ENCODE measurements around the gene MCHR1.

- no peak for TF ChIP-seq MED13 (CRISPR knock-in tag; IDR thresholded peaks at IDR 0.05)
- no peak for TF ChIP-seq NCOA1 (CRISPR knock-in tag; IDR thresholded peaks at IDR 0.05)
- TF ChIP-seq RELA (CRISPR knock-in tag; IDR thresholded peaks at IDR 0.05), result no peak
- TF ChIP-seq, protein P1, sequence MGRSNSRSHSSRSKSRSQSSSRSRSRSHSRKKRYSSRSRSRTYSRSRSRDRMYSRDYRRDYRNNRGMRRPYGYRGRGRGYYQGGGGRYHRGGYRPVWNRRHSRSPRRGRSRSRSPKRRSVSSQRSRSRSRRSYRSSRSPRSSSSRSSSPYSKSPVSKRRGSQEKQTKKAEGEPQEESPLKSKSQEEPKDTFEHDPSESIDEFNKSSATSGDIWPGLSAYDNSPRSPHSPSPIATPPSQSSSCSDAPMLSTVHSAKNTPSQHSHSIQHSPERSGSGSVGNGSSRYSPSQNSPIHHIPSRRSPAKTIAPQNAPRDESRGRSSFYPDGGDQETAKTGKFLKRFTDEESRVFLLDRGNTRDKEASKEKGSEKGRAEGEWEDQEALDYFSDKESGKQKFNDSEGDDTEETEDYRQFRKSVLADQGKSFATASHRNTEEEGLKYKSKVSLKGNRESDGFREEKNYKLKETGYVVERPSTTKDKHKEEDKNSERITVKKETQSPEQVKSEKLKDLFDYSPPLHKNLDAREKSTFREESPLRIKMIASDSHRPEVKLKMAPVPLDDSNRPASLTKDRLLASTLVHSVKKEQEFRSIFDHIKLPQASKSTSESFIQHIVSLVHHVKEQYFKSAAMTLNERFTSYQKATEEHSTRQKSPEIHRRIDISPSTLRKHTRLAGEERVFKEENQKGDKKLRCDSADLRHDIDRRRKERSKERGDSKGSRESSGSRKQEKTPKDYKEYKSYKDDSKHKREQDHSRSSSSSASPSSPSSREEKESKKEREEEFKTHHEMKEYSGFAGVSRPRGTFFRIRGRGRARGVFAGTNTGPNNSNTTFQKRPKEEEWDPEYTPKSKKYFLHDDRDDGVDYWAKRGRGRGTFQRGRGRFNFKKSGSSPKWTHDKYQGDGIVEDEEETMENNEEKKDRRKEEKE (IDR thresholded peaks at IDR 0.05), result no peak
- TF ChIP-seq SP1 (IDR thresholded peaks at IDR 0.05), result no peak
- TF ChIP-seq SP1 (CRISPR knock-in tag; IDR thresholded peaks at IDR 0.05), result no peak
- TF ChIP-seq SIN3A (IDR thresholded peaks at IDR 0.05; ENCODE audit: borderline replicate concordance, low read depth, low read length), result peak; percentile 19; the same call in 1 of the 2 replicates
- TF ChIP-seq, protein P2, sequence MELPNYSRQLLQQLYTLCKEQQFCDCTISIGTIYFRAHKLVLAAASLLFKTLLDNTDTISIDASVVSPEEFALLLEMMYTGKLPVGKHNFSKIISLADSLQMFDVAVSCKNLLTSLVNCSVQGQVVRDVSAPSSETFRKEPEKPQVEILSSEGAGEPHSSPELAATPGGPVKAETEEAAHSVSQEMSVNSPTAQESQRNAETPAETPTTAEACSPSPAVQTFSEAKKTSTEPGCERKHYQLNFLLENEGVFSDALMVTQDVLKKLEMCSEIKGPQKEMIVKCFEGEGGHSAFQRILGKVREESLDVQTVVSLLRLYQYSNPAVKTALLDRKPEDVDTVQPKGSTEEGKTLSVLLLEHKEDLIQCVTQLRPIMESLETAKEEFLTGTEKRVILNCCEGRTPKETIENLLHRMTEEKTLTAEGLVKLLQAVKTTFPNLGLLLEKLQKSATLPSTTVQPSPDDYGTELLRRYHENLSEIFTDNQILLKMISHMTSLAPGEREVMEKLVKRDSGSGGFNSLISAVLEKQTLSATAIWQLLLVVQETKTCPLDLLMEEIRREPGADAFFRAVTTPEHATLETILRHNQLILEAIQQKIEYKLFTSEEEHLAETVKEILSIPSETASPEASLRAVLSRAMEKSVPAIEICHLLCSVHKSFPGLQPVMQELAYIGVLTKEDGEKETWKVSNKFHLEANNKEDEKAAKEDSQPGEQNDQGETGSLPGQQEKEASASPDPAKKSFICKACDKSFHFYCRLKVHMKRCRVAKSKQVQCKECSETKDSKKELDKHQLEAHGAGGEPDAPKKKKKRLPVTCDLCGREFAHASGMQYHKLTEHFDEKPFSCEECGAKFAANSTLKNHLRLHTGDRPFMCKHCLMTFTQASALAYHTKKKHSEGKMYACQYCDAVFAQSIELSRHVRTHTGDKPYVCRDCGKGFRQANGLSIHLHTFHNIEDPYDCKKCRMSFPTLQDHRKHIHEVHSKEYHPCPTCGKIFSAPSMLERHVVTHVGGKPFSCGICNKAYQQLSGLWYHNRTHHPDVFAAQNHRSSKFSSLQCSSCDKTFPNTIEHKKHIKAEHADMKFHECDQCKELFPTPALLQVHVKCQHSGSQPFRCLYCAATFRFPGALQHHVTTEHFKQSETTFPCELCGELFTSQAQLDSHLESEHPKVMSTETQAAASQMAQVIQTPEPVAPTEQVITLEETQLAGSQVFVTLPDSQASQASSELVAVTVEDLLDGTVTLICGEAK (IDR thresholded peaks at IDR 0.05), result no peak
- TF ChIP-seq, protein P2 (CRISPR knock-in tag; IDR thresholded peaks at IDR 0.05), result no peak
- no peak for TF ChIP-seq TCF12 (IDR thresholded peaks at IDR 0.05)
- TF ChIP-seq TCF12 (CRISPR knock-in tag; IDR thresholded peaks at IDR 0.05), result no peak
- TF ChIP-seq, protein P3, sequence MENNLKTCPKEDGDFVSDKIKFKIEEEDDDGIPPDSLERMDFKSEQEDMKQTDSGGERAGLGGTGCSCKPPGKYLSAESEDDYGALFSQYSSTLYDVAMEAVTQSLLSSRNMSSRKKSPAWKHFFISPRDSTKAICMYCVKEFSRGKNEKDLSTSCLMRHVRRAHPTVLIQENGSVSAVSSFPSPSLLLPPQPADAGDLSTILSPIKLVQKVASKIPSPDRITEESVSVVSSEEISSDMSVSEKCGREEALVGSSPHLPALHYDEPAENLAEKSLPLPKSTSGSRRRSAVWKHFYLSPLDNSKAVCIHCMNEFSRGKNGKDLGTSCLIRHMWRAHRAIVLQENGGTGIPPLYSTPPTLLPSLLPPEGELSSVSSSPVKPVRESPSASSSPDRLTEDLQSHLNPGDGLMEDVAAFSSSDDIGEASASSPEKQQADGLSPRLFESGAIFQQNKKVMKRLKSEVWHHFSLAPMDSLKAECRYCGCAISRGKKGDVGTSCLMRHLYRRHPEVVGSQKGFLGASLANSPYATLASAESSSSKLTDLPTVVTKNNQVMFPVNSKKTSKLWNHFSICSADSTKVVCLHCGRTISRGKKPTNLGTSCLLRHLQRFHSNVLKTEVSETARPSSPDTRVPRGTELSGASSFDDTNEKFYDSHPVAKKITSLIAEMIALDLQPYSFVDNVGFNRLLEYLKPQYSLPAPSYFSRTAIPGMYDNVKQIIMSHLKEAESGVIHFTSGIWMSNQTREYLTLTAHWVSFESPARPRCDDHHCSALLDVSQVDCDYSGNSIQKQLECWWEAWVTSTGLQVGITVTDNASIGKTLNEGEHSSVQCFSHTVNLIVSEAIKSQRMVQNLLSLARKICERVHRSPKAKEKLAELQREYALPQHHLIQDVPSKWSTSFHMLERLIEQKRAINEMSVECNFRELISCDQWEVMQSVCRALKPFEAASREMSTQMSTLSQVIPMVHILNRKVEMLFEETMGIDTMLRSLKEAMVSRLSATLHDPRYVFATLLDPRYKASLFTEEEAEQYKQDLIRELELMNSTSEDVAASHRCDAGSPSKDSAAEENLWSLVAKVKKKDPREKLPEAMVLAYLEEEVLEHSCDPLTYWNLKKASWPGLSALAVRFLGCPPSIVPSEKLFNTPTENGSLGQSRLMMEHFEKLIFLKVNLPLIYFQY (CRISPR knock-in tag; IDR thresholded peaks at IDR 0.05; ENCODE audit: borderline replicate concordance), result no peak
- no peak for TF ChIP-seq ZNF550 (CRISPR knock-in tag; IDR thresholded peaks at IDR 0.05; ENCODE audit: borderline replicate concordance)
- no peak for TF ChIP-seq RFXANK (CRISPR knock-in tag; IDR thresholded peaks at IDR 0.05)
- TF ChIP-seq KDM5B (CRISPR knock-in tag; IDR thresholded peaks at IDR 0.05; ENCODE audit: borderline replicate concordance), result 0 out of 2 replicates have a peak, but pooled peaks have one; percentile 31
- TF ChIP-seq, protein P4, sequence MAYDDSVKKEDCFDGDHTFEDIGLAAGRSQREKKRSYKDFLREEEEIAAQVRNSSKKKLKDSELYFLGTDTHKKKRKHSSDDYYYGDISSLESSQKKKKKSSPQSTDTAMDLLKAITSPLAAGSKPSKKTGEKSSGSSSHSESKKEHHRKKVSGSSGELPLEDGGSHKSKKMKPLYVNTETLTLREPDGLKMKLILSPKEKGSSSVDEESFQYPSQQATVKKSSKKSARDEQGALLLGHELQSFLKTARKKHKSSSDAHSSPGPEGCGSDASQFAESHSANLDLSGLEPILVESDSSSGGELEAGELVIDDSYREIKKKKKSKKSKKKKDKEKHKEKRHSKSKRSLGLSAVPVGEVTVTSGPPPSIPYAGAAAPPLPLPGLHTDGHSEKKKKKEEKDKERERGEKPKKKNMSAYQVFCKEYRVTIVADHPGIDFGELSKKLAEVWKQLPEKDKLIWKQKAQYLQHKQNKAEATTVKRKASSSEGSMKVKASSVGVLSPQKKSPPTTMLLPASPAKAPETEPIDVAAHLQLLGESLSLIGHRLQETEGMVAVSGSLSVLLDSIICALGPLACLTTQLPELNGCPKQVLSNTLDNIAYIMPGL (CRISPR knock-in tag; IDR thresholded peaks at IDR 0.05; ENCODE audit: borderline replicate concordance in 1 of 2, low read depth in 1 of 2), result no peak; a peak in 1 of 4 replicates
These were observed 41.8 kb upstream of the MCHR1 start for GRCh38 chr22:40637183-40638150.

Measured in HepG2 (cell line).